ENCODE results near the gene CAPRIN2.

CAPRIN2 gene

GRCh38 chr12:30746190-30746589, 8.6 kb downstream of the CAPRIN2 start:
- Mint-ChIP-seq H3K4me3 (no peak overlapping the region), H3K36me3 (peaks cover 22% of the 10 kb centered on the region), H3K4me1 (peaks cover 30% of the 10 kb centered on the region), H3K27me3 (no peaks in the 10 kb centered on the region), H3K9me3 (no peaks in the 10 kb centered on the region), H3K27ac (no peak overlapping the region)

- no peaks in the 10 kb centered on the region for H3K9me3 Mint-ChIP-seq
- no peak overlapping the region for H3K4me3 Mint-ChIP-seq
- peaks cover 14% of the 10 kb centered on the region for H3K4me1 Mint-ChIP-seq
- no peak overlapping the region for H3K27ac Mint-ChIP-seq
- peaks cover 24% of the 10 kb centered on the region for H3K36me3 Mint-ChIP-seq
- no peaks in the 10 kb centered on the region for H3K27me3 Mint-ChIP-seq
Measured at GRCh38 chr12:30744321-30744720, 10.4 kb downstream of the CAPRIN2 start.

DNA sequence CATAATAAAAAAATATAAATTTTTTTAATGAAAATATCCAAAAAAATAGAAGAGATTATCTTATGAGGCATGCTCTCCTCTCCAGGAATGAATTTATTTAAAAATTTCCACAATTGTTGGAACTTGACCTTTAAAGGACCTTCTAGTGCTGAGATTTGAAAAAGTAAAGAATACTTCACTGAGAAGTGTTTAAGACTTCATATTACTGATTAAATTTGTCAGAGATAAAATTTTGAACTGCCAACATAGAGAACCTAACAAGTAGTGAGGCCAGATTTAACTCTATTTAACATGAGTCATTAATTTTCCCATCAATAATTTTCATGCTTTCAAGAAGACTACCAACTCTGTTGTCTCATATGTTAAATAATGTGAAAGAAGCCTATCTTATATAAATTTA, 14.5 kb downstream of the CAPRIN2 start:
- H3K27ac Mint-ChIP-seq: no peak overlapping the region
- peaks cover 5% of the 10 kb centered on the region for H3K4me1 Mint-ChIP-seq
- H3K27me3 Mint-ChIP-seq: no peaks in the 10 kb centered on the region
- peaks cover 24% of the 10 kb centered on the region for H3K36me3 Mint-ChIP-seq
- H3K9me3 Mint-ChIP-seq: no peaks in the 10 kb centered on the region
- H3K4me3 Mint-ChIP-seq: no peak overlapping the region

DNA sequence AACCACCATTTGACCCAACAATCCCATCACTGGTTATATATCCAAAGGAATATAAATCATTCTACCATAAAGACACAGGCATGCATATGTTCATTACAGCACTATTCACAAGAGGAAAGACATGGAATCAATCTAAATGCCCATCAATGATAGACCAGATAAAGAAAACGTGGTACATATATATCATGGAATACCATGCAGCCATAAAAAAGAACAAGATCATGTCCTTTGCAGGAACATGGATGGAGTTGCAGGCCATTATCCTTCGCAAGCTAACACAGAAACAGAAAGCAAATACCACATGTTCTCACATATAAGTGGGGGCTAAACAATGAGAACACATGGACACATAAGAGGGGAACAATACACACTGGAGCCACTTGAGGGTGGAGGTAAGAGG, 15.7 kb downstream of the CAPRIN2 start:
- Mint-ChIP-seq H3K4me3 (no peak overlapping the region), H3K4me1 (peaks cover 6% of the 10 kb centered on the region), H3K9me3 (no peaks in the 10 kb centered on the region), H3K27ac (no peak overlapping the region), H3K27me3 (no peaks in the 10 kb centered on the region), H3K36me3 (peaks cover 30% of the 10 kb centered on the region)

DNA sequence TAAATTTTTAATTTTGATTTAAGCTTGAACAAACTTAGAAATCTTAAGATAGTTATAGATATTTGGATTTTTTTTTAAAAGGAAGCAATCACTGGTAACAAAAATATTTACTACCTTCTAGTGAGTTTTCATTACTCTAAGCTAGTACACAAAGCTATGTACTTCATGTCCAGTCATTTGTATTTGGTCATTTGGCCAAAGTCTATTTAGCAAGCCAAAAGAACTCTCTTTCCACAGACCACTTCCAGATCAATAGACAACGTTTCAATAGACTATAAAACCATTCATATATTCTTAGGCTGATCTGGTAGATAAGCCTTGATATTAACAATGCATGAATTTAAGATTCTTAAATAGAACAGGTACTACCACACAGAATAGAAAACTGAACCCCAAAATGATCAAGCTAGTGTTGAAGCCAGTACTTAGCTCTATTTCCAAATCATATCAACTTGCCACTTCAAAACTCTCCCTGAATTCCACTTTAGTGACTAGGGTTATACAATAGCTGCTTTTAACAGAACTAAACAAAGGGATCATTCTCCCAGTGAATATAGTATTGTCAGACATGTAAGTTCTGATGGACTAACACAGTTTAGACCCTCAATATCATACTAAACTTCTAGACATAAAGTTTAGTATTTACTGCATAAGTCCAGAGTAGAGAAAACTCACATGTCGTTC, 21.7 kb downstream of the CAPRIN2 start:
- Mint-ChIP-seq H3K4me1 (peaks cover 3% of the 10 kb centered on the region), H3K27me3 (no peaks in the 10 kb centered on the region), H3K27ac (no peak overlapping the region), H3K9me3 (no peaks in the 10 kb centered on the region), H3K4me3 (no peak overlapping the region), H3K36me3 (peaks cover 33% of the 10 kb centered on the region)

GRCh38 chr12:30730011-30730410, 24.7 kb downstream of the CAPRIN2 start:
- Mint-ChIP-seq H3K27me3 (no peaks in the 10 kb centered on the region), H3K36me3 (peaks cover 22% of the 10 kb centered on the region), H3K4me3 (no peak overlapping the region), H3K4me1 (peaks cover 4% of the 10 kb centered on the region), H3K27ac (no peak overlapping the region), H3K9me3 (no peaks in the 10 kb centered on the region)

GRCh38 chr12:30729547-30729946, 25.2 kb downstream of the CAPRIN2 start:
- Mint-ChIP-seq H3K27ac (no peak overlapping the region), H3K36me3 (peaks cover 19% of the 10 kb centered on the region), H3K4me3 (no peak overlapping the region), H3K4me1 (peaks cover 4% of the 10 kb centered on the region), H3K27me3 (no peaks in the 10 kb centered on the region), H3K9me3 (no peaks in the 10 kb centered on the region)

- no peaks in the 10 kb centered on the region for H3K27me3 Mint-ChIP-seq
- no peak overlapping the region for H3K4me3 Mint-ChIP-seq
- H3K9me3 Mint-ChIP-seq: no peaks in the 10 kb centered on the region
- peaks cover 4% of the 10 kb centered on the region for H3K4me1 Mint-ChIP-seq
- peaks cover 20% of the 10 kb centered on the region for H3K36me3 Mint-ChIP-seq
- no peak overlapping the region for H3K27ac Mint-ChIP-seq
Measured at GRCh38 chr12:30726647-30727046, 28.1 kb downstream of the CAPRIN2 start.

GRCh38 chr12:30725739-30726138, 29.0 kb downstream of the CAPRIN2 start:
- Mint-ChIP-seq H3K36me3 (peaks cover 24% of the 10 kb centered on the region), H3K4me3 (no peak overlapping the region), H3K9me3 (no peaks in the 10 kb centered on the region), H3K27ac (no peak overlapping the region), H3K4me1 (peaks cover 4% of the 10 kb centered on the region), H3K27me3 (no peaks in the 10 kb centered on the region)

GRCh38 chr12:30719060-30719459, 35.7 kb downstream of the CAPRIN2 start:
- Mint-ChIP-seq H3K27ac (no peak overlapping the region), H3K27me3 (no peaks in the 10 kb centered on the region), H3K36me3 (peaks cover 23% of the 10 kb centered on the region)

GRCh38 chr12:30707613-30708342, 47.0 kb downstream of the CAPRIN2 start:
- H3K4me1 Mint-ChIP-seq: no peaks in the 10 kb centered on the region
- no peak overlapping the region for H3K4me3 Mint-ChIP-seq
- no peaks in the 10 kb centered on the region for H3K27me3 Mint-ChIP-seq
- H3K9me3 Mint-ChIP-seq: no peaks in the 10 kb centered on the region
- H3K36me3 Mint-ChIP-seq: peaks cover 9% of the 10 kb centered on the region
- H3K27ac Mint-ChIP-seq: no peak overlapping the region

More at GRCh38 chr12:30719060-30719459, 35.7 kb downstream of the CAPRIN2 start:
- Mint-ChIP-seq H3K4me3 (no peak overlapping the region), H3K4me1 (no peaks in the 10 kb centered on the region), H3K9me3 (no peaks in the 10 kb centered on the region)

DNA sequence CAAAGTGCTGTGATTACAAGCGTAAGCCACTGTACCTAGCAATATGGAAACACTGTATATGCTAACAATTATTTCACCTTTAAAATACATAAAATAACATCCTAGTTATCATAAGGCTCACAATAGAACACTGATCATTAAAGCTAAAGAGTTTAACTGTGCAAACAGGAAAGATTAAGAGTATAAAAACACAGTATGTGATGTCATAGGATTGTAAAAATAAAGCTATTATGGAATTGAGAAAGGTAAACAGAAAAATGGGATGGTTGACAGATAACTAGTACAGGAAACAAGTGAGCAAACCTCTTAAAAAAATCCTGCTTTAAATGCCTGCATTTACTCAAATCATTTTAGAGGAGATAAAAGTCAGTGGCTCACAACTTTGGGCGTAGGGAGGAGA, 48.3 kb downstream of the CAPRIN2 start:
- Mint-ChIP-seq H3K9me3 (no peaks in the 10 kb centered on the region), H3K4me3 (no peak overlapping the region), H3K27me3 (no peaks in the 10 kb centered on the region), H3K27ac (no peak overlapping the region), H3K4me1 (no peaks in the 10 kb centered on the region), H3K36me3 (peaks cover 9% of the 10 kb centered on the region)

GRCh38 chr12:30701056-30701455, 53.7 kb downstream of the CAPRIN2 start:
- H3K4me3 Mint-ChIP-seq: no peak overlapping the region
- no peak overlapping the region for H3K27ac Mint-ChIP-seq
- no peaks in the 10 kb centered on the region for H3K9me3 Mint-ChIP-seq
- H3K36me3 Mint-ChIP-seq: no peaks in the 10 kb centered on the region
- H3K4me1 Mint-ChIP-seq: peaks cover 5% of the 10 kb centered on the region
- H3K27me3 Mint-ChIP-seq: no peaks in the 10 kb centered on the region

DNA sequence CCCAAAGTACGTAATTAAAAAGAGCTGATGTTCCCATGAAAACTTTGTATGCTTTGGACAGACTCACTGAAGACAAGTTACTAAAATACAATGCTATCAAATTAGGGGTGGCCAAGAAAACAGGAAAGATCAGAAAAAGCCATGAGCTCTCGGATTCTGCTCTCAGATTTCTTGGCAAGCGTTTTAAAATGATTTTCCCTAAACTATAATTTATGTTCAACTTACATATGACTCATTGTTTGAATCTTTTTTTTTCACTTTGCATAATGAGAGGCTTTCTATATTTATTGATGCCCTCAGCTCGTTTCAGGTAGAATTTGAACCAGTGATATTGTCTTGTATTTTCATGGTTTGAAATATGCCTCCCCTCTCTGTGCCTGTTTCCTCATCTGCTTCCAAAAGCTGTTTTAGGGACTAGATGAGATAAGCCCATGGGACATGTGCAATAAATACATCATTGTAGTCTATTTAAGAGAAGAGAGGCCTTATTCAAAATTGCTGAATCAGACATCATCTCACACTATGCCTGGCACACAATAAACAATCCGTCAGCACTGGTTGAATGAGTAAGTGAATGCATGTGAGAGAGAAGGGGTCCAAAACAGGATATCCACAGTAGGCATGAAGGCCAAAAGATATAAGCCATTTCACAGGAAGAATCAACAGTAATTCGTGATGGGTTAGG, 54.4 kb downstream of the CAPRIN2 start:
- no peaks in the 10 kb centered on the region for H3K27me3 Mint-ChIP-seq
- no peaks in the 10 kb centered on the region for H3K9me3 Mint-ChIP-seq
- H3K36me3 Mint-ChIP-seq: no peaks in the 10 kb centered on the region
- H3K4me1 Mint-ChIP-seq: peaks cover 6% of the 10 kb centered on the region
- no peak overlapping the region for H3K27ac Mint-ChIP-seq
- H3K4me3 Mint-ChIP-seq: no peak overlapping the region

DNA sequence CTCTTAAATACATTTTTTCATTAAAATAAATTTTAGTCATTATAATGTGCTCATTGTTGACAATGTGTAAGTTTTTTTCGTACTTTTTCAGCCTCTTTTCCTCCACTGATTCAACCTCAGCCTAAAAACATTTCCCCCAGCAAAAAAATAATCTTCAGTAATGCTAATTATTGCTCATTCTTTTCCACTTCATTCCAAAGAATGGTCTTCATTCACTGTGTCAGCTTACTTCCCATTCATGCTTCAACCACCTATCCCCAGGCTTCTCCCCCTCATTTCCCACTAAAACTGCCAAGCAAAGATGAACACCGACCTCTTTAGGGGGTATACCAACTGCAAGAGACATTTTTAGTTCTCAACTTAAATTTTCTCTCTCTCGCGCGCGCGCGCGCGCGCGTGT, 56.4 kb downstream of the CAPRIN2 start:
- H3K4me3 Mint-ChIP-seq: no peak overlapping the region
- no peak overlapping the region for H3K27ac Mint-ChIP-seq

GRCh38 chr12:30696943-30697342, 57.8 kb downstream of the CAPRIN2 start:
- no peaks in the 10 kb centered on the region for H3K27me3 Mint-ChIP-seq
- no peak overlapping the region for H3K27ac Mint-ChIP-seq
- peaks cover 32% of the 10 kb centered on the region for H3K4me1 Mint-ChIP-seq
- H3K9me3 Mint-ChIP-seq: no peaks in the 10 kb centered on the region
- peak overlapping the region; percentile 27 for H3K4me3 Mint-ChIP-seq
- no peaks in the 10 kb centered on the region for H3K36me3 Mint-ChIP-seq

More for the DNA sequence above, 56.4 kb downstream of the CAPRIN2 start:
- Mint-ChIP-seq H3K27me3 (no peaks in the 10 kb centered on the region), H3K36me3 (no peaks in the 10 kb centered on the region), H3K4me1 (peaks cover 19% of the 10 kb centered on the region), H3K9me3 (no peaks in the 10 kb centered on the region)
